KG1 (cell line): ENCODE measurements around the gene EBNA1BP2.
A peak's percentile ranks its signal among the peaks of the same experiment; 100 is the strongest.
"Not testable (repeated sequence)": the region's sequence is repeated elsewhere in the genome, so short reads cannot be mapped to it uniquely, and the experiment has no call there.

ENCODE experiments used
- DNase-seq: peaks from one replicate; lab custom pipeline; 2025; lab: John Stamatoyannopoulos, UW

Gene EBNA1BP2

DNA sequence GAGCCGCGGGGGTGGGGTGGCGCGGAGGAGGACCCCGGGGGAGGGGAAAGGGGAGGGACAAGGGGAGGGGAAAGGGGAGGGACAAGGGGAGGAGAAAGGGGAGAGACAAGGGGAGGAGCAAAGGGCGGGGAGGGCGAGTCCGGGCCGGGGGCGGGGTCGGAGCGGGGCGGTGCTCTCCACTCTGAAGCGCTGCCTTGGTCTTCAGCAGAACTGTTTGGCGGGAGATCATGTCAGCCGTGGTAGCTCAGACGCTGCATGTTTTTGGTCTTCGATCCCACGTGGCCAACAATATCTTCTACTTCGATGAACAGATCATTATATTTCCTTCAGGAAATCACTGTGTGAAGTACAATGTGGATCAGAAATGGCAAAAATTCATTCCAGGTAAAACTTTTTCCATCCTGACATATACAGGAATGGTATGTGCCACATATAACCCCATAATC is 460 bp upstream of the EBNA1BP2 start:
- peak; percentile 84 for DNase-seq

DNA sequence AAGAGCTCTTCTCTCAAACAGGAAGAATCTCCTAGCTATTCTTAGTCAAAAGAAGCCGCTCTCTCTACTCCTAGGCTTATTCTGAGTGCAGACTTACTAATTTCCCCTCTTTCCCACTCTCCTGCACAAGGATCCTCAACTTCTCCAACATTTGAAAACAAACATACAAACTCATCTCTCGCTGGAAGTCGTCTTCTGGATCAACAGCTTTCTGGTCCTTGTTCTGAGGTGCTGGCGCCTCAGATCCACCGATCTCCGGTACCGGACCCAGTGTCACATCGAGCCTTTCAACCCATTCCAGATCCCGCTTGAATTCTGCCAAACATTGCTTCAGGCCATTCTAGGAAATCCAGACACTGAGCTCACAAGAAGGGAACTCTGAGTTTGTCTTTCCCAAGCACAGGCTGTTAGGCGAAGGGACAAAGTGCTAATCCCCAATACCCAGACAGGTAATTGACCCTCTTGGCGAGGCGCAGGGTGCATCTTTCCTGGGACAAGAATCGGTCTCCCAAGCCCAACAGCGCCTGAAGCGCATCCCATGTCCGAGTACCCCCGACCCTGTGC is 696 bp downstream of the EBNA1BP2 start:
- no peak for DNase-seq

DNA sequence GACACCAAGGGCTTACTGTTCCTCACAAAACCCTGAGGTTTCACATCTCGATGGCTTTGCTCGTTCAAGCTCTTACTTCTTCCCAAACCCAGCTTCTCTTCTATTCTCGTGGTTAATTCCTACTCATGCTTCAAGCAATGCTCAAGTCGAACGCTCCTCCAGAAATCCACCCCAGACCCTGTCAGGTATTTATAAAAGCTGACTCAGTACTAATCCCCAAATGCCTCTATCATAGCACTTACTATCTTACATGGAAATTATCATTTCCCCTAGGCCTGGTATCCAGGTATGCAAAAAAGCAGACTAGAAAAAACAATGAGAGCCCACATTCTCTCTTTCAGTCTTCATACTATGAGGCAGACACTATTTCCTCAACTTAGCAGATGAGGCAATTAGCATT is 6.3 kb downstream of the EBNA1BP2 start:
- no peak for DNase-seq

DNA sequence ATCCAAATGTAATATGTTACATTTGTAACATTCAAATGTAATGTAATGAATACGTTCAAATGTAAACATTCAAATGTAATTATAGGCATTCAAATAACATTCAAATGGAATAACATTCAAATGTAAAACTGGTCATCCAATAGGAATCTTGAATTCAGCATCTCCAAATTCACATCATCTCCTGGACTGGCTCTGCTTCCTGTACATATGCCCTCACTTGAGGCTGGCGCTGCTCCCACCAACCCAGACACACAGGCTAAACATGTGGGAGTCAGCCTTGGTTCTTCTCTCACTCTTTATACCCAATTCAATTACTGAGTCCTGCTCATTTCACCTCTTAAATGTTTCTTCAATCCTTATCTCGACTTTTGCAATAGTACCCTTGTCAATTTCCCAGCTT is 6.9 kb downstream of the EBNA1BP2 start:
- DNase-seq = no peak

DNA sequence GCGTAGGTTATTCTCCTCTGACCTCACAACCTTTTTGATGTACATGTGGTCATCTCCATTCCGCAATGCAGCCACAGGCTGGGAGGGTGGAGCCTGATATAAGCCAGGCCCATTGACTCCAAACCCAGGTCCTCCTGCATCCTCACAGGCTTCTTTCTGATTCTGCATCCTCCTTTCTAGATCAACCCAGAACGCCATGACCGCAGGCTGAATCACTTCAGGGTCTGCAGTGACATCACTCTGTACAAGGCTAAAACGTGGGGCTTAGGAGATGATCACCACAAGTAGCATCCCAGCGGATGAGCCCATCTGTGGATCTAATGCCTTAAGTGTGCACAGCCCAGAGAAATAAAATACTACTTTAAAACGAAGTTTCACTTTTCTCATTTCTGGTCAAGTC is 16.1 kb downstream of the EBNA1BP2 start:
- DNase-seq = no peak

DNA sequence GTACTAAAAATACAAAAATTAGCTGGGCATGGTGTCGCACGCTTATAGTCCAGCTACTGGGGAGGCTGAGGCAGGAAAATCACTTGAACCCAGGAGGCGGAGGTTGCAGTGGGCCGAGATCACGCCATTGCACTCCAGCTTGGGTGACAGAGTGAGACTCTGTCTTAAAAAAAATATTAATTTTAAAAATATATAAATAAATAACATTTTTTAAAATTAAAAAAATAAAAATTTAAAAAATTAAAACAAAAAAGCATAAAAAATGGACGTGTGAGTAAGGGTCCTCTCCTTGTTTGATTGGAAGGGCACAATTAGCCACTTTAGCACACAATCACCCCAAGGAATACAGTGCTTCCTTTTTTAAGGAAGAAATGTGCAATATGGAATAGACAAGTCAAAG is 18.6 kb downstream of the EBNA1BP2 start:
- DNase-seq = no peak

GRCh38 chr1:43152866-43153265 is 19.2 kb downstream of the EBNA1BP2 start:
- DNase-seq = no peak

GRCh38 chr1:43149889-43150288 is 22.2 kb downstream of the EBNA1BP2 start:
- DNase-seq = no peak

GRCh38 chr1:43147625-43148327 is 24.3 kb downstream of the EBNA1BP2 start:
- no peak for DNase-seq

GRCh38 chr1:43144237-43144636 is 27.9 kb downstream of the EBNA1BP2 start:
- no peak for DNase-seq

- no peak for DNase-seq
These were observed 28.6 kb downstream of the EBNA1BP2 start for GRCh38 chr1:43143441-43143888.

- no peak for DNase-seq
These were observed 31.5 kb downstream of the EBNA1BP2 start for GRCh38 chr1:43140583-43140982.

- DNase-seq = no peak
These were observed 32.1 kb downstream of the EBNA1BP2 start for GRCh38 chr1:43140010-43140409.

DNA sequence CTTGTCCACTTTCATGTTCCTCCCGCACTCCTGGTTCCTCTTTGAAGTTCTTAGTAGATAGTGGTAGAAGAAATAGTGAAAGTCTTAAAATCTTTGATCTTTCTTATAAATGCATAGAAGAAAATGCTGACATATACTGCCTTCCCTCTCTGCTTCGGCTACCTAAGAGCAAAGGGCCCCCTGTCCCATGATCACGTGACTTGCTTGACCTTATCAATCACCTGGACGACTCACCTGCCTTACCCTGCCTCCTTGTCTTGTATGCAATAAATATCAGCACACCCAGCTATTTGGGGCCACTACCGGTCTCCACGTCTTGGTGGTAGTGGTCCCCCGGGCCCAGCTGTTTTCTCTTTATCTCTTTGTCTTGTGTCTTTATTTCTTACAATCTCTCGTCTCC is 32.8 kb downstream of the EBNA1BP2 start:
- DNase-seq = not testable (repeated sequence)

- no peak for DNase-seq
These were observed 34.5 kb downstream of the EBNA1BP2 start for GRCh38 chr1:43137445-43138052.

DNA sequence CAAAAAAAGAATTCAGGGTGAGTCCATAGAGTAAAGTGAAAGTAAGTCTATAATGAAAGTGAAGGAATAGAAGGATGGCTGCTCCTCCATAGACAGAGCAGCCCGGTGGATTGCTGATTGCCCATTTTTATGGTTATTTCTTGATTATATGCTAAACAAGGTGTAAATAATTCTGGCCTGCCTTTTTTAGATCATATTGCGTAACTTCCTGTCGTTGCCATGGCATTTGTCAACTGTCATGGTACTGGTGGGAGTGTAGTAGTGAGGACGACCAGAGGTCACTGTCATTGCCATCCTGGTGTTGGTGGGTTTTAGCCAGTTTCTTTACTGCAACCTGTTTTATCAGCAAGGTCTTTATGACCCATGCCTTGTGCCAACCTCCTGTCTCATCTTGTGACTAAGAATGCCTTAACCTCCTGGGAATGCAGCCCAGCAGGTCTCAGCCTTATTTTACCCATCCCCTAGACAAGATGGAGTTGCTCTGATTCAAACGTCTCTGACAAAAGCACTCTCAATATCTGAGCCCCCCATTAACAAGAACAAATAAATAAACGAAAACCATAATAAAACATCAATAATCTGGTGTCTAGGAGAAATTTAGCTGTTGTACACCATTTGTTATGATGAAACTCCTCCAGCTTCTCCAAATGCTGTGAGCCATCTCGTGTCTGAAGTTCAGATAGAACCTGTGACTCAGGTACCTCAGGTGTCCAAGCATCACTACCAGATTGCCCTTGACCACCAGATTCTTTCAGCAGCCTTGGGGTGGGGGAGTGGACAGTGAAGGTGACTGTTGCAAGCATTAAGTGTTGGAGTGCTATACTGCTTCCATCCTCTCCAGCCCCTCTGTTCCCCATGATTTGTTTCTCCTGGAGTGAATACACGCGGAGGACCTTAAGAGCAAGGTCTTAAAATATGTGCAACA is 36.0 kb downstream of the EBNA1BP2 start:
- no peak for DNase-seq

GRCh38 chr1:43134640-43135039 is 37.5 kb downstream of the EBNA1BP2 start:
- DNase-seq = no peak

DNA sequence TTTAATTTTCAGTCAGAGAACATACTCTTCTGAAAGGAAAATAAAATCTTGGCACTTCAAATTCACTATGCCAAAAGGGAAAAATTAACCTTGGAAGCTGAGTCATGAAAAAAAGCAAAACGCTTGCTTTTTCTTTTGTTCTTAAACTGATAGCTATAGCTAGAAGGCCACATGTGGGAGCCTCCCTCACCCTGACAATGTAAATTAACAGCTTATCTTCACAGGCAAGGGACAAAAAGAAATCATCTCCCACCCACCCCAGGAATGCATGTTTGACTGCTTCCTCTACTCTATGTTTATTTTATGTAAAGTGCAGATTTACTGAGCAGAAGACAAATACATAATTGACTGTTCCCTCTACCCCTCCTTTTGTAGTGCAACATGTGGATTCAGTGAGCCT is 38.0 kb downstream of the EBNA1BP2 start:
- DNase-seq = no peak

GRCh38 chr1:43129426-43129825 is 42.7 kb downstream of the EBNA1BP2 start:
- no peak for DNase-seq

DNA sequence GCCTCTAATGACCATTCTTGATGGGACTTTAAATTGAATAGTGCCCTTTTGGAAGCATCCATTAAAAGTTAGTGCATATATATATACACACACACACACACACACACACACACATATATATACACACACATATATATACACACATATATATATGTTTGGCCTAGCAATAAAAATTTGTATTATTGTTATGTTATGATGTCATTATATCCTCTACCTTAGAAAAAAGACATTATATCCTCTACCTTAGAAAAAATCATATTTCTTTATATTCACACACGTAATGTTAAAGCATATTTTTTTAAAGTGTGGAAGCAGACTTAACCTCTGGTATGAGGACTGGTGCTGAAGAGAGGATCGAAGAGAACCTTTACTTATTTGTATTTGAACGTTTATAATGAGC is 43.3 kb downstream of the EBNA1BP2 start:
- DNase-seq = no peak

- DNase-seq = no peak
These were observed 49.1 kb downstream of the EBNA1BP2 start for GRCh38 chr1:43123031-43123430.

DNA sequence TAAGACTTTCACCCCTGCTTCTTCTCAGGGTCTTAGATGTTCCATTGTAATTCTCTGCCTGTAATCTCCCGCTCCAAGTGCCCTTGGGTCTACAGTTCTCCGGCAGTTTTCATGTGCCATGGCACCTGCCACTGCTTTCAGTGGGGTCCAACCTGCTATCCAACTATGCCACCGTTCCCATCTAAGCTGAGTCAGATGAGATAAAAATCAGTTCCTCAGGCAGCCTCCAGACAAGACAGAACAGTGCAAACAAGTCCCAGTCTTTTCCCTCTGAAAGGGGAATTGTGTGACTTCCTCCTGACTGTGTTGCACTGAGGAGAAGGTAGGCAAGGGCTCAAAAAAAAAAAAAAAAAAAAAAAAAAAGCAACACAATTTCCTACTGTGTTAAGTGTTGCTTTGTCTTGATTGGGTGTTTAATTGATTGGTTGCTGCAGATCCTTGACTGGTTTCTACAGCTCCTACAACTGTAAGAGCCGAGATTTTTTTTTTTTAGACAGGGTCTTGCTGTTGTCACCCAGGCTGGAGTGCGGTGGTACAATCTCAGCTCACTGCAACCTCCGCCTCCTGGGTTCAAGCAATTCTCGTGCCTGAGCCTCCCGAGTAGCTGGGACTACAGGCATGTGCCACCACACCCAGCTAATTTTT is 50.7 kb downstream of the EBNA1BP2 start:
- no peak for DNase-seq
